DMS153 (cell line): ENCODE measurements around the gene CDC5L.

Experiments used
- DNase-seq: peaks from one replicate; lab custom pipeline; 2025; lab: John Stamatoyannopoulos, UW

The CDC5L gene

DNA sequence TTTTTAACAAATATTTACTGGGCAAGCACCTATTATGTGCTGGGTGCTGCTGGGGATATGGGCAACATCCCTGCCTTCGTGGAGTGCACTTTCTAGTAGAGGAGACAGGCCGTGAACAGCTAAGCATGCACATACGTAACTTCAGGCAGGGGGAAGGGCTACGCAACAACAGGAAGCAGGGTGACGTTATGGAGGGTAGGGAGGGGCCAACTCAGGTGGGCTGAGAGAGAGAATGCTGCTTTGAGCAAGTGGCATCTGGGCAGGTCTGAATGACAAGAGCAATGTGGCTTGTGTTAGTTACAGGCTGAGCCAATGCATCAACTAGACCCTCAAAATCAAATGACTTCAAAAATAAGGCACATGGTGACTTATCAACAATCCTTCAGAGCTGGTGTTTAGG is 112.1 kb downstream of the CDC5L start:
- no peak for DNase-seq
